Measurements from ENCODE around the gene STUM.

GRCh38 chr1:226626577-226626956 is 78.0 kb downstream of the STUM start:
- peak; percentile 87 to 96 (median 91) for TF ChIP-seq CTCF (IDR thresholded peaks at IDR 0.05 in 4 of 5, conservative IDR thresholded peaks at IDR 0.05 in 1 of 5)
- TF ChIP-seq POLR2A (IDR thresholded peaks at IDR 0.05) = no peak

Measured in gastrocnemius medialis (tissue), 4 donors.